ENCODE measurements around the gene TBRG4.

GRCh38 chr7:45052011-45052410 lies 59.5 kb downstream of the TBRG4 start:
- TF ChIP-seq, protein P1, sequence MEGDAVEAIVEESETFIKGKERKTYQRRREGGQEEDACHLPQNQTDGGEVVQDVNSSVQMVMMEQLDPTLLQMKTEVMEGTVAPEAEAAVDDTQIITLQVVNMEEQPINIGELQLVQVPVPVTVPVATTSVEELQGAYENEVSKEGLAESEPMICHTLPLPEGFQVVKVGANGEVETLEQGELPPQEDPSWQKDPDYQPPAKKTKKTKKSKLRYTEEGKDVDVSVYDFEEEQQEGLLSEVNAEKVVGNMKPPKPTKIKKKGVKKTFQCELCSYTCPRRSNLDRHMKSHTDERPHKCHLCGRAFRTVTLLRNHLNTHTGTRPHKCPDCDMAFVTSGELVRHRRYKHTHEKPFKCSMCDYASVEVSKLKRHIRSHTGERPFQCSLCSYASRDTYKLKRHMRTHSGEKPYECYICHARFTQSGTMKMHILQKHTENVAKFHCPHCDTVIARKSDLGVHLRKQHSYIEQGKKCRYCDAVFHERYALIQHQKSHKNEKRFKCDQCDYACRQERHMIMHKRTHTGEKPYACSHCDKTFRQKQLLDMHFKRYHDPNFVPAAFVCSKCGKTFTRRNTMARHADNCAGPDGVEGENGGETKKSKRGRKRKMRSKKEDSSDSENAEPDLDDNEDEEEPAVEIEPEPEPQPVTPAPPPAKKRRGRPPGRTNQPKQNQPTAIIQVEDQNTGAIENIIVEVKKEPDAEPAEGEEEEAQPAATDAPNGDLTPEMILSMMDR (IDR thresholded peaks at IDR 0.05; ENCODE audit: low read depth, low read length, poor library complexity, severe bottlenecking): no peak
- no peak for TF ChIP-seq EZH2phosphoT487 (IDR thresholded peaks at IDR 0.05; ENCODE audit: borderline replicate concordance, low read length)
